ENCODE data around the gene TP53BP2.
"Not testable (repeated sequence)": the region's sequence is repeated elsewhere in the genome, so short reads cannot be mapped to it uniquely, and the experiment has no call there.

Gene TP53BP2

DNA sequence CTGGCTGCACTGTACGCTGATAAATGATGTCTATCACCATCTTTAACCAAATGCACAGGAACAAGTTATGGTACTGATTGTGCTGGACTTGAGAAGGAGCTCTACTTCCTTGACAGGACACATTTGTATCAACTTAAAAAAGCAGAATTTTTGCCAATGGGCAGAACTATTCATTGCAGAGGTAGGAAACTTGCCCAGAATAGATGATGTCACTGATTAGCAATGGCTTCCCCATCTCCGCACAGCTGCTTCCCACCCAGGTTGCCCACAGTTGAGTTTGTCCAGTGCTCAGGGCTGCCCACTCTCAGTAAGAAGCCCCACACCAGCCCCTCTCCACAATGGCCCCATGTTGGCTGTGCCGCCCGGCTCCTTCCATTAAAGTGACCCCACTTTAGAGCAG is 100.0 kb downstream of the TP53BP2 start:
- DNase-seq (ENCODE audit: low read depth in 2 of 2, low spot score in 1 of 2): no peak

DNA sequence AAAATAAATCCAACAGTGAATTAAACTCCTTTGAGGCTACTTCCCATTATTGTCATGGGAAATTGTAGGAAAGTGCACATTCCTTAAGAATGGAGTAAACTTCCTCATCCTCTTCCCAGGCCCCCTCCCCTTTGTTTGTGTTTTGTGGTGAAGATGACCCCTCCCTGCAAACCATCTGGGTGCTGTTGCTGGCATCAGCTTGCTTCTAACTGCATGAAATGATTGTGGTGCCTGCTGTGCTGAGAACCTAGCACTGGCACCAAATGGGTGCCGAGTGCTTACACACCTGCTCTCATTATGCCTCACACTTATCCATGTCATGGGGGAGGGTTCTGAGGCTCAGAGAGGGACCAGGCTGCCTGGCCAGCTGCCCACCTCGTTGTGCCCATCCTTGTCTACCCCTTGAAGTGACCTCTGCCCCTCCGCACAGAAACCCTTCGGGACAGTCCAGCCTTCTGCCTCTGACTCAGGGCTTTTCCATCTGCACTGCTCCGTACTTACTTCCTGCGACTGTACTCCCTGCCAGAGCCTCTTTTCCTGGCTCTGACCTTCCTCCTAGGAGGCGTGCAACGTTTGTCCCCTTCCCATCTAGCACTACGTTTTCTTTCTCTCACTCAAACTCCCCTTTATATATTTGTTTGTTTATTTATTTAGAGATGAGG is 102.8 kb downstream of the TP53BP2 start:
- no peak for DNase-seq (ENCODE audit: low read depth in 2 of 2, low spot score in 1 of 2)

- DNase-seq (ENCODE audit: low read depth in 2 of 2, low spot score in 1 of 2): no peak
Observed at GRCh38 chr1:223741861-223742260, 103.9 kb downstream of the TP53BP2 start.

DNA sequence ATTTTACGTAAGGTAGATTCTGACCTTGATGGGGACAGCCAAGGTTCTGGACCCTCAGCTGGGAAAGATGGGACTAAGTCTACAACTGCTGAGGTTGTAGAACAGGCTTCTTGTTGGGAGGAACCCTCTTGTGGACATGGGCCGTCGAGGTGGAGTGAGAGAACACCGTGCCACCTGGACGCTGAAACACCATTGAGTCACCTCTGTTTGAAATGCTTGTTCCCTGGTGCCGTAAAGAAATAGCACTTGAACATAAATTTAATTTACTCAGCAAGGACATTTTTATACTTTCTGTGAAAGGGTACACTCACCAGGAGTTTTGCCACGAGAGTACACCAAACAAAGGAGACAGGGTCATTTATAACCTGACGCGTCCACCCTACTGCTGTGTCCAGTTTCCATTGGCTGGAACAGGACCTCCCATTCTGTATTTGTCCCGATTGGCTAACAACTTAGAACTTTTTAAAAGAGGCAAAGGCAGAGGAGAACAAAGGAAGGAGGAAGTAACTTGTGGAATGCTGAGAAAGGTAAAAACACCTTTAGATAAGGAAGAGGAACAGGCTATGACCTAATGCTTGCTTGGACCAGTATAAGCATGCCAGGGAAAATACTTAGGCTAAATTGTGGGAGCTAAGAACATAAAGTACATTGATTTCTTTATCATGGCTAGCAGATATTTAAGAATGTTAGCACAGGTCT is 105.6 kb downstream of the TP53BP2 start:
- DNase-seq (ENCODE audit: low read depth in 2 of 2, low spot score in 1 of 2): not testable (repeated sequence)

GRCh38 chr1:223739366-223740037 is 106.2 kb downstream of the TP53BP2 start:
- no peak for DNase-seq (ENCODE audit: low read depth in 2 of 2, low spot score in 1 of 2)

GRCh38 chr1:223738465-223739365 is 107.0 kb downstream of the TP53BP2 start:
- no peak for DNase-seq (ENCODE audit: low read depth in 2 of 2, low spot score in 1 of 2)

- DNase-seq (ENCODE audit: low read depth in 2 of 2, low spot score in 1 of 2): no peak
Observed at GRCh38 chr1:223737342-223737741, 108.4 kb downstream of the TP53BP2 start.

DNA sequence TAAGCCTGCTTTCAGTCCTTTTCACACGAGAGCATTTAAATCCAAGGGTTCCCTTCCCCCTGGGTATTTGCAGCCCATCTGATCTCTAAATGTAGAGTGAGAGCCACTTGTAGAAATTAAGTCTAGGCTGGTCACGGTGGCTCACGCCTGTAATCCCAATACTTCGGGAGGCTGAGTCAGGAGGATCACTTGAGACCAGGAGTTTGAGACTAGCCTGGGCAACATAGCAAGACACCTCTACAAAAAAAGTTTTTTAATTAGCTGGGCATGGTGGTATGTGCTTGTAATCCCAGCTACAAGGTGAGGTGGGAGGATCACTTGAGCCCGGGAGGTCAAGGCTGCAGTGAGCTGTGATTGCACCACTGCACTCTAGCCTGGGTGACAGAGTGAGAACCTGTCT is 109.1 kb downstream of the TP53BP2 start:
- DNase-seq (ENCODE audit: low read depth in 2 of 2, low spot score in 1 of 2): not testable (repeated sequence)

- no peak for DNase-seq (ENCODE audit: low read depth in 2 of 2, low spot score in 1 of 2)
Observed at GRCh38 chr1:223733898-223734852, 111.6 kb downstream of the TP53BP2 start.

GRCh38 chr1:223732993-223733798 is 112.6 kb downstream of the TP53BP2 start:
- DNase-seq (ENCODE audit: low read depth in 2 of 2, low spot score in 1 of 2): no peak

- no peak for DNase-seq (ENCODE audit: low read depth in 2 of 2, low spot score in 1 of 2)
Observed at GRCh38 chr1:223731133-223731770, 114.5 kb downstream of the TP53BP2 start.

DNA sequence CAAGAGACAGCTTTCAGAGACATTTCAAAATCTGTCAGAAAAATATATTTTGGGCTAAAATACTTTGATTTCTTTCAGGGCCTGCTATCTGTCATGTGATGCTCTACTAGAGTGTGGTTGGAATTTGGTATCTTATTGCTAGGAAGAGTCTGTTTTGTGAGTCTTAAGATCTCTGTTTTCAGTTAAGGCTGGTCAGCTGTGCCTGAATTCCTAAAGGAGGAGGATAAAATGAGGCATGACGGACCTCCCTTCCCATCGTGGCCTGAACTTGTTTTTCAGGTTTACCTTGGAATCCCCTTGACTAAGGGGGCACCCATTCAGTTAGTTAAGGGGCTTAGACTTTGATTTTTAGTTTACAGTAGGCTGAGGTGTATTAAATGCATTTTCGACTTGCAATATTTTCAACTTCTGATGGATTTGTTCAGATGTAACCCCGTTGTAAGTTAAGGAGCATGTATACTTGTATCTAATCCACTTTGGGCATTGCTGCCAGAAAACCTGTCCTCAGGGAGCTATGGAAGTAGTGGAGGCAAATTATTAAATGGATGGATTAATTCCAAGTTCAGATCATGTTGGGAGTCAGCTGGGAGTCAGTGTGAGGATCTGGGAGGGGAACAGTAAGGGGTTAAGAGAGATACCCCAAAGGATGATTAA is 115.1 kb downstream of the TP53BP2 start:
- no peak for DNase-seq (ENCODE audit: low read depth in 2 of 2, low spot score in 1 of 2)

DNA sequence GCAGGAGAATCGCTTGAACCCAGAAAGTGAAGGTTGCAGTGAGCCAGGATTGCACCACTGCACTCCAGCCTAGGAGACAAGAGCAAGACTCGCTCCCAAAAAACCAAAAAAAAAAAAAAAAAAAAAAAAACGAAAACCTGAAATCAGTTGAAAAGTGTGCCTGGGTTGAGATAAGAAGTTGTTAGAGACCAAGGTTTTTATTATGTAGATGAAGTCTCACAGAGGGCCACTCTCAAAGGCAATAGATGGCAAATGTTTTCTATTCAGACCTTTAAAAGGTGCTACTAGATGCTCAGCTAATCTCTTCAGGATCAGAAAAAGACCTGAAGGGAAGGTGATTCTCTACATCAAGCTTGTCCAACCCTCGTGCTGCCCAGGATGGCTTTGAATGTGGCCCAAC is 115.8 kb downstream of the TP53BP2 start:
- no peak for DNase-seq (ENCODE audit: low read depth in 2 of 2, low spot score in 1 of 2)
